Fibroblast of skin of right biceps (primary cell): ENCODE data around the gene ATP8A2.

Experiments
- DNase-seq: peaks from one replicate; pipeline ENCODE4 v3.0.0-alpha.2; 2013

The ATP8A2 gene

DNA sequence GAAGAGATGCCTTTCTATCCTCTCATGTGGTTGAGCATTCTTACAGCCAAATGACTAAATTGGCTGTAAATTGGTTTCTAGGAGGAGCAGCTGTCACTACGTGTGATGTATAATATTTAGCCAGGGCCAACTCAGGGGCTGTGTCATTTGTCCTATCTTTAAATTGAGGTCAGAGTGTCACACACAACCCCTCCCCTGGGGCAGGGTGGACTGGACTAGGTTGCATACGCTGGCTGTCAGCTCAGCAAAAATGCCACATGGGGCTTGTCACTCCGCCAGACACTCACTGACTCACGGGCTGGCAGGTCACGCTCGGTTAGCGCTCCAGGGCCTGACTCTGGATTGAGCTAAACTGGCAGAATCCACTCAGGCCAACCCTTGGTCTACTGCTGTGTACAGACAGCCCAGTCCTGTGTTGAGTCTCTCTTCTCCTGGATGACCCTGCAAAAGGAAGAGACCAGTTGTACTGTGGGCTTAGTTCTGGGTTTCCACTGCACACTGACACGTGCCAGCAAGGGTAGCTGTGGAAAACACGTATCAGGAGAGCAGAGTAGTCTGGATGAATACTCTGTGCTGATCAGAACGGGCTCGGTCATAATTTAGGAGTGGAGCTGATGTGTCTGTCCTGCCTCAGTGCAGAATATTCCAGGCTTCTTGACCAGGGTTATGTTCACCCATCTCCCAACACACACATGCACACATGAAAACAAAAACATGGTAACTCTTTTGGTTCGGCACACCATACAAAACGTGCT is 650.9 kb downstream of the ATP8A2 start:
- DNase-seq, result peak; percentile 77

DNA sequence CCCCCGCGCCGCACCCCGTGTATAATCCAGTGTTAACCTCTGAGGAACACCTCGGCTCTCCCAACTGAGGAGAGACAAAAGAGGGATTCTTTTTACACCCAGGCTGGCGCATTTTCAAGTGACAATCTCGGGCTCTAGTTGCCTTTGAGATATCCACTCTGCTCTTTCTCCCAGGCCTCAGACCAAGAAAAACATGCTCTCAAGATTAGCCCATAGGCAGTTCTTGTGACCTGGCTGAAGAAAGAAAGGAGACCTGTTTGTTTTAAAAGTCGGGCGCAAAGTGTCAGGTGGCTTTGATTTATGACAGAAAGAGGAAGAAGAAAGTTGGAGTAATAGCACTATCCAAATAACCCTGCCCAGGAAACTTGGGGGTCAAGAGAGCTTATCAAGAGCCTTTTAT is 652.8 kb downstream of the ATP8A2 start:
- DNase-seq, result no peak

DNA sequence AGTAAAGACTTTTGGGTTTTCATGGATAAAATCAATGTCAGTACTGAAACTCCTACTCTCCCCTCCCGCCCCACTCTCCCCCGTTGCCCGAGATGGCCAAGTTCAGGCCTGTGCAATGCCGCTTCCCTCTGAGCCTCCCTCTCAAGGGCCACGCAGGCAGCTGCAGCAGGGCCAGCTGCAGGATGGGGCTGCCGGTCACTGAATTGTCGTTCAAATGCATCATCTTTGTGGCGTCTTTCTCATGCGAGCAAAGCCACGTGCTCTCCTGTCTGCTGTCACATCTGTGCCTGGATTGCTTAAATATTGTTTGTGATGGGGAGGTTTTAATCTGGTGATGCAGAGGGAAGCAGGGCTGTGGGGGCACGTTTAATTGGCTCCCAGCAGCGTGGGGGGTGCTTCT is 653.4 kb downstream of the ATP8A2 start:
- DNase-seq, result no peak

DNA sequence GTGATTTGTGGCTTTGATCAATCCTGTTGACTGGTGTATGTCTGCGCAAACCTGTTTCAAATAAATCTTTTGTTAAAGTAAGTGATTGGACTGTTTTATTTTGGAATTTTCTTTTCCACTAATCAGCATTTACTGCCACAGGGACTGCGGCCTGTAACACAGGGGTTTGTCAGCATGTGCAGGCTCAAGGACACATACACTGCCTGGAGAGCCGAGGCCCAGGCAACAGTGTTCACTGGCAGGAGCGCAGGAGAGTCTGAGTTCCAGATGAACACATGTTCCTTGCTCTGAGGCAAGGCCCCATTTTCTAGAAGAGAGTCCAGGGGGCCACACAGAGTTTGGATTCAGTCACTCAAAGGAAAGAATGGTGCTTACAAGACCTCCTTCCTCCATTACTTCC is 654.0 kb downstream of the ATP8A2 start:
- DNase-seq, result no peak

DNA sequence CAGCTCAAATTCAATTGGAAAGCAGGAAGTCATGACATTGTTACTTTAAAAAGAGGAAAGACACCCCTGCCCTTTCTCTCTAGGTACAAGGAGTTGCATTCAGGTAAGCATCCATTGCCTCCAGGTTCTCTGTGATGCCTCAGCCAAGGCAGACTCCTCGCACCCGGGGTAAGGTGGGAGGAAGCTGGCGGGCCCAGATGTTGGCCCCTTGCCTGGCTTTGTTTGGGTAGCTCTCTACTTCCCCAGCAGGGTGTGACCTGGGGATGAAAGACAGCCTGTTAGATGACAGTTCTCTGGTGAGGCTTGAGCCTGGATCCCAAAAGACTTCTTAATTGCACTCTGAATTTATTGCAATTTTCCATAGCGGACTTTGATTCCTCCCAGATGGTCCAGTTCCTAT is 654.4 kb downstream of the ATP8A2 start:
- no peak for DNase-seq

DNA sequence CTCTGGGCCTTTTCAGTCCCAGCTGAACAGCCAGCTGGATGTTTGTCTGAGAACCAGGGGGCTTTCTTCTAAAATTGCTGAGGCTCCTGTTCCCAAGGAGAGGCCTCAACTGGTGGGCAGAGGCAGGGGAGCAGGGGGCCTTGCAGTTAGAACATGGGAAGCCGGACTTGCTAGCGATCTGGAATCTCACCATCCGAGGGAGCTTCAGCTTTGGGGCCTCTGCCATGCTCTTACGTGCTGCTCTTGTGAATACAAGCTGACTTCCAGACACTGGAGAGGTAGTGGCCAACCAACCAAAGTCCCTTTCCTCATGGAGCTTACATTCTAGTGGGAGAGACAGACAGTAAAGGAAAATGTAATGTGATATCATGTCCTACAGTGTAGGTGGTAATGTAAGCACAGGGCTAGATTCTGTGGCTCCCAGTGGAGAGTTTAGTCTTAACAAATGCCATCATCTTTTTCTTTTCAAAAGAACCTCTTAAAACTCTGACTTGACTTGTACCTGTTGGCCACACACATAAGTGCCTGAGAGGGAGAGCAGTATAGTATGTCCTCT is 657.9 kb downstream of the ATP8A2 start:
- no peak for DNase-seq

DNA sequence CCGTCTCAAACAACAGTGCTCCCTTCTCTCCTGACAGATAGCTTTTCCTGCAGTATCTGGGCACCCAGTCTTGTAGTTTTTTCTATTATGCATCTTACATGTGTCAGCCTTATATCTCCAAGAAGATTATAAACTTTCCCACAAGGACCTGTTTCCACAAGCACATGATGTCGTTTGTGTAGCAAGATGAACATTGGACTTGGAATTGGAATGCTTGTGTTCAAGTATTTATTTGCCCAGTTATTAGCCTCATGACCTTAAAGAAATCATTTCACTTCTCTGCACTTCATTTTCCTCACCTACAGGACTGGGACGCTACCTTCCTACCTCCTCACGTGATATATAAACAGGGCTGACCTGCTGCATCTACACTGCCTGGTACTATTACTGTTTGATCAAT is 658.6 kb downstream of the ATP8A2 start:
- DNase-seq, result no peak

DNA sequence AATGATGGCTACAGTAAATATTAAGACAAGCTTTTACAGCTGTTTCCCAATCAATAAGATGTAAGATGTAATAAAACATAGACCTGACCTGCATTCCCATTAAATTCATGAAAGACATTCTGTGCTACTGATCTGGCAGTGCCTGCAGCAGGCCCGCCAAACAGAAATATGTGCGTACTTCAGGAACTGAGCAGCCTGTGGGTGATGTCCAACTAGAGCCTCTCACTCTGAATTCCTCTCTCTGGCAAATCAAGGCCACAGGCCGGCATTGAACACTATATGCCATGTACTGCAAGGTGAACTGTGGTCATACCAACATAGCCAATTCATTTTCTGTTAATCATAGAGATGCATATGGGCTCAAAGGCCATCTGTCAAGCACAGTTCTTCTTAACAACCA is 662.2 kb downstream of the ATP8A2 start:
- DNase-seq, result no peak

DNA sequence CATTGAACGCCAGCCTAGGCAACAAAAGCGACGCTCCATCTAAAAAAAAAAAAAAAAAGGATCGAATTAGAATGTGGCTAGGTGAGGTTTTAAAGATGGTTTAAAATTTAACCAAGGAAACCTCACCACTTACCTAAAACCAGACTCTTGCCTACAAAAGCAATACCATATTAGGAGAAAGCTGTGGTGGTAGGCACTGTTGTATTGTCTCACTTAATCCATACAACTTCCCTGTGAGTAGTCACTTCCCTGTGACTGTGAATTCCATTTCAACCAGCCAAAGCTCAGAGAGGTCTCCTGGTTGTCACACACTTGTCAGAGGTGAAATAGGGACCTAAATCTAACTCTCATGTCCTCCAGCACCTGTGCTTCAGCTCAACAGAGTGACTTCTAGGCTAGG is 664.6 kb downstream of the ATP8A2 start:
- DNase-seq, result no peak

DNA sequence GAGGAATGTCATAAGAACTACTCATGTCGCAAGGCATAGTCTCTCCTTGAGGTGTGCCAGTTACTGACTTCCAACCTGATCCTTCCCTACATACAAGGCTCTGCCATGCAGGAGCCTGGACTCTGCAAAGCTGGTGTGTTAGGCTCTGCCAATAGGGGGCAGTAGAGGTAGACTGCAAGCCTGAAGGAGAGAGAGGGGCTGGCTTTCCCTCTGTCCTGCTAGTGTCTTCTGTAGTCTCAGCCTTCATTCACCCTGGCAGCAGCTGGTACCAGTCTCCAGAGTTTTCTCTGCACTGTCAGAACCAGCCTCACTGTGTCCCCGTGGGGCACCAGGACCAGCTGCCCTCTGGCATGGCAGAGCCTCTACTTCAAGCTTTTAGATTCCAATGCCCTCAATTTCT is 665.5 kb downstream of the ATP8A2 start:
- DNase-seq, result no peak

DNA sequence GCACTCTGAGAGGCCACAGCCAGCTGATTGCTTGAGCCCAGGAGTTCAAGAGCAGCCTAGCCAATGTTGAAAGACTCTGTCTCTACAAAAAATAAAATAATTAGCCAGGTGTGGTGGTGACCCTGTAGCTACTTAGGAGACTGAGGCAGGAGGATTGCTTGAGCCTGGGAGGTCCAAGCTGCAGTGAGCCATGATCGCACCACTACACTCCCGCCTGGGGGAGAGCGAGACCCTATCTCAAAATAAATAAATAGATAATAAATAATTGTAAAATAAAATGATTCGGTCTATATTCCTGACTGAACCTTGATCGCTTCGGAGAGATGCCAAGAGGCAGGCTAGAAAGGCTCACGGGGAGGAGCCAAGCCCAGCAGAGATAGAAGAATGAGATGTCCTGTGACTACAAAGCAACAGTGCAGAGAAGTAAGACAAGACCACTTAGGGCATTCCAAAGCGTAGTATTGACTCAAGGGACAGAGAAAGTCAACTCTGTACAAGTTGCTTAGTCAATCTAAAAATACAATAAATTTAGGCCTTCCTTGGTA is 667.2 kb downstream of the ATP8A2 start:
- no peak for DNase-seq

DNA sequence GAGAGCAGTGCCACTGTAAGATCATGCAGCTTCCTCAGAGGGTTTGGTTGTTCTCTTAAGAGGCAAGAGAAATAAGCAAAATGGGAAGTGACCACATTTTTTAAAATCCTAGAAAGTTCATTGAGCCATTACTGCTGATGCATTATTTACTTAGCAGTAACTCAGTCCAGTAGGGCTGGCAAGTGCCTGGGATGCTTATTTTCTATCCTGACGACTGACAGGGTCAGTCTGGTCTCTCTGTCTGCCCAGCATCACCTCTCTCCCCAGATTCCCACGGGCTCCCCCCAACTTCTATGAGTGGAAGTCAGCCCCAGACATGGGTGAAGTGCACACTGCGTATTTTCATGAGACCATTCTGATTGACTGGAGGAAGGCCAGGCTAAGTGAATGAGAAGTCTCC is 669.7 kb downstream of the ATP8A2 start:
- DNase-seq, result no peak

DNA sequence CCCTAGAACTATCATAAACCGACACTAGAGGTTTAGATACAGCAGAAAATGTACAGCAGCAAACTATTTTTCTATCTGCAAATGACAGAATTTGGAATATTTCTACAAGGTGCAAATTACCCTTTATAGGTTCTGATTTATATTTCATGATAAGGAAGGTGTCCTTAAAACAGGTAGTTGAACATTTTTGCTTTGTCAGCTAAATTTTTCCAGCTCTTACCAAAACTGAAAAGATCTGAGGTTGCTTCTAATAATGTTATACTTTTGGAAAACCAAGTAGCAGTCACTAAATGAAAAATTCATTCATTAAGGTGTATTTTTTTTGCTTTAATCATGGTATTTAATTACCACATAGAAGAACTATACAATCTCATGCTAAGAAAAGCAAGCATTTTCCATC is 671.0 kb downstream of the ATP8A2 start:
- no peak for DNase-seq

DNA sequence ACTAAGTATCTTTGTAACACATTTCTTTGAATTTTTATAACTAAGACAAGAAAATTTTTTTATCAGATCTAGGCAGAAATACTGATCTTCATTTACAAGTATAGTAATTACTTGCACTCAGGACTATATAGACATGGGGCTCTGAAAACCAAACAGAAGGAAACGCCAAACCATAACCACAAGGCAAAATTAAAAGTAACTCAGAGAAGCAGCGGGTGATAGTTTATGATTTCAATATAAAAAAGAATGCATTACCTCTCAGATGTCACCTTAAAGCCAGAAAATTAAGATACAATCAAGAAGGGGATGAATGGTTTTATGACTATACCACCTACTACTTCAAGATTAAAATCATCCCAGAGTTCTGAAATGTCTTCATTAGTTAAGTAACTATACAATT is 673.4 kb downstream of the ATP8A2 start:
- DNase-seq, result no peak

DNA sequence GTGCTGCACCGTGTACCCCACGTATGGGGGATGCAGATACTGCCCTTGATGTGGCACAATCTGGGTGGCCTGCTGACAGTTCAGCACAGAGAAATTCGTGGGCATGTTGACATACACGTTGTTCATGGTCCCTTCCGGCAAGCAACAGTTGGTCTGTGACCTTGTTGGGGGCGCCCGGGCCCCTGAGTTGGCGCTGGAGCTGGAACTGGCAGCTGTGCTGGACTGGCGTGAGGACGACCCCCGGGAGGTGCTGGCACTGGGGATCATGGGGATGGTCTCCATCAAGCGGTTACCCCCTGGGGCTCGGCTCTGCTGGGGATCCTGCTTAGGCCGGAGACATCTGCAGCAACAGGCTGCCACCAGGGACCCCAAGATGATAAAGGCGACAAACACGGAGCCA is 674.9 kb downstream of the ATP8A2 start:
- DNase-seq, result no peak

DNA sequence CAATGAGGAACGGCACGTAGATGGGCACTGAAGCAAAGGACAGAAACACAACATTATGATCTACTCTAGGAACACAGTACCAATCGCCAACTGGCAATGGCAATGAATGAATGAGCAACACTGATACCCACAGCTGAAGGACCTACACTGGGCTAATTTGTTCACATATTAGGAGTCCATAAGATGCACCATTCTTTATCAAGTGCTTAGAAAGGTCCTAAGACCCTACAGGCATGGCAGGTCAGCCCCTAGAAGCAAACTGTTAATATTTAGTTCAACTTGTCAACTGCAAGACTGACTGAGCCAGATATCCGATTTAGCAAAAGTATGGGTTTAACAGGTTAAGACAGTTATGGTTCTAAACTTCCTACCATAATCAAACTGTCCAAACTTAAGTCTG is 675.3 kb downstream of the ATP8A2 start:
- DNase-seq, result no peak

DNA sequence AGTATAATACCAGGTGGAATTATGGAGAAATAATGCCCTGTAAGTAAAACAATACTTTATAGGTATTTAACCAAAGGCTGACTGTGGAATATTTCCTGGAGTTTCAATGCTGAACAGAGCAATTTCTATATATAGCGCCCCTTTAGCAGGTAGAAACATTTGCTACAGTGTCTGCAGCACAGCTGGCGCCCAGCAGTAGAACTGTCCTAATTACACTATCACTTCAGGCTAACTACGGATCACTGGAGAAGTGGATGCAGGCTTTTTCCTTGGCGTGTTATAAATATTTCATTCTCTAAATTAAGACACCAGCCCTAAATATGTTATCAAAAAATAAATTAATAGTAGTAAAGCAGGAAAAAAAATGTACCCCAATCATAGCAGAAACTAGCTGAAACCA is 677.0 kb downstream of the ATP8A2 start:
- no peak for DNase-seq

DNA sequence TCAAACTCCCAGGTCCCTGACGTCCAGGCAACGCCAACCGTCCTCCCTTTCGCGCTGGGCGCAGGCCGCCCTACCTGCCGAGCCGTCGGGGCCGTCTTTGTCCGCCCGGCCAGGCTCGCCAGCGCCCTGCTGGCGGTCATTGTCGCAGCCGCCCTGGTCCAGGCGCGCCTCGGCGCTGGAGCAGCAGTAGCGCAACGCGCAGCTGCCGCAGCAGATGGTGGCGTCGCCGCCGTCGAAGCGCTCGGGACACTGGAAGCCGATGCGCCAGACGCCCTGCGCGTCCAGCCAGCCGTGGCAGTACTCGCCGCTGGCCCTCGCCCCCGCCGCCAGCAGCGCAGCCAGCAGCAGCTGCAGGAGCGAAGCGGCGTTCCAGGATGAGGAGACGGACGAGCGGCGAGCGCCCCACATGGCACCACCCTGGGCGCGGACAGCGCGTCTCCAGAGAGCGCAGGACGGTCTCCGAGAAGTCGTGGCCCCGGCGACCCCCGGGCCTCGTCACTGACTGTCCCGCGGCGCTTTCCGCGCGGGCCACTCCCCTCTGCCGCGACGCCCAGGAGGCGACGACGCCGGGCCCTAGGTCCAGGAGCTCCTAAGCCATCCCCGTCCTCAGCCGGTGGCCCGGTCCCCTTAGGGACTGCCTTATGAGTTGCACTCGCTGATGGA is 678.9 kb downstream of the ATP8A2 start:
- DNase-seq, result peak; percentile 5

DNA sequence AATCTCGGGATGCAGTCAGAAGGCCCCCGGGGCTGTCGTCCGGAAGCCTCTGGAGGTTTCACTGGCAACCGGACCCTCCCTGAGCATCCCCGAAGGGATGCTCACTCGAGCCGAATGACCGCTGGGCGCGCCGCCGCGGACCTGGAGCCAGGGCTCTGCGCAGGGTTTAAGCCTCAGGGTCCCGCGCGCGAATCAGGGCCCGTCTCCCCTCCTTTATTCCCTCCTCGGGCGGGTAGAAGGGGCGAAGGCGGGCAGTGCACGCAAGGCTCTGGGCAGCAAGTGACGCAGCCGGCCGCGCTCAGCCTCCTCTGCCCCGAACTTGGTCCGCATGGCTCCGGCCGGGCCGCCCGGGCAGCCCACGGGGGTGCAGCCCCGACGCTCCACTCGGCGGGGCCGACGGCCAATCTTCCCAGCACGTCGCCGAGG is 679.5 kb downstream of the ATP8A2 start:
- DNase-seq, result no peak

DNA sequence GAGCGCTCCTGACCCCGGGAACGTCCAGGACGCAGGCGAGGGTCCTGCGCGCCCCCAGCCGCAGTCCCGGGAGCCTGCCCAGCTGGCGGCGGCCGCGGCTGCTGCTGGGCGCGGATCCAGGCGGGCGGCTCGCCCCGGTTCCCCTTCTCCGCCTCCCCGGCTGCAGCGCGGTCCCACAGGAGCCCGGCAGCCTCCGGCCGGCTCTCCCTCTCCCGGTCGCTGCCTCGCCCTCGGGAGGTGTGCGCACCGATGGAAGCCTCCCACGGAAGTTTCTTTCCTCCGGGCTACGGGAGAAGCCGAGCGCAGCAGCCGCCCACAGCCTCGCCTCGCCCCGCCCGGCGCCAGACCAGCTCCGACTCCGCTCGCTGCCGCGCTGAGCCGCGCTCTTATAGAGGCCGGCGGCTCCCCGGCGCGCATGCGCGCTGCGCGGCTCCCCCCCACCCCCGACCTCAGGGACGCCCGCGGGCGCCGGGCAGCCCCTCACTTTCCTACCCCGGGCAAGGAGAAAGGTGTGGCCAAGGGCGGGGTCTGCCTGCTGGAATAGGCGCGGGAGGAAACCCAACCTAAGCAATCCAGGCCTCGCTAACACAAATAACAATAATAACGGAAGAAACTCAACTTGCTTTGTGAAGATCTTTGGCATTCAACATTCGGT is 680.0 kb downstream of the ATP8A2 start, which contains the start of gene SHISA2:
SHISA2 (minus strand) TSS at position 360 of the 655 bp plus-strand sequence. CDS start 1,041 bp downstream, outside the sequence.
- peak; percentile 63 for DNase-seq

DNA sequence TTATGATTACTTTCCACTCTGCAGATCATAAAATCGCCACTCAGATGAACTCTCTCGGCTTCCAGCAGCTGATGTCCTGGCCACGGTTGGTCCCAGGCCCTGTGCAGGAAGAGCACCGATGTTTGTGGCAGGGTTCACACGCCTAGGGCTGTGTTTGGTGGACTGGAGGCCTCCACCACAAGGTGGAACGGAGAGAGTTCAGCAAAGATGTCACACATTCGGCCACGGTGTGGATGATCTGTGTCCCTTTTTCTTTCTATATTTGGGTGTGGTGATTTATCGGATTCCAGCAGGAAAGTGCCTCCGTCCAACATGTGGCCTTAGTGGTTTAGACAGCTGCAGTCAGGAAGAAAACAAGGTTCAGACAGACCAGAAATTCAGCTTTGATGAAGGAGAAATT is 680.6 kb downstream of the ATP8A2 start:
- DNase-seq, result no peak

DNA sequence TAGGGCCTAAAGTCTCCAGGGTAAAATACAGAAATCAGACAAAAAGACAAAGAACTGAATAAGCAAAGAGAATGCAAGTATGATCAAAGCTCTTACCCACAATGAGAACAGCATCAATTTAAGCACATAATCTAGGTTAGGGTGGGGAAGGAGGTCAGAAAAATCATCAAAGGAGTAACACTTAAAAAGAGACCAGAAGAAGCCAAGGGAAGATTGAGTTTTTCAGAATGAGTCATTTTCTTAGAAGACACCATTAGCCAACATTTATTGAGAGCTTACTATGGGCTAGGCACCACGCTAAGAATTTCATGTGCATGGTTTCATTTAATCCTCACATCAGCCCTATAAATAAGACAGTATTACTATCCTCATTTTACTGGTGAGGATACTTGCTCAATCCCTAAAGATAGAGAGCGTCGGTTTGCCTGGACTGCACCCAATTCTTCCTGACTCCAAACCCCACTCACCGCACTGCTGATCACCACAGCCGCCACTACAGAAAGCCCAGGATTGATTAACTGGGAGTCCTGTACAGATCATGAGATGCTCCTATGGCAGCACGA is 681.7 kb downstream of the ATP8A2 start:
- DNase-seq, result no peak

DNA sequence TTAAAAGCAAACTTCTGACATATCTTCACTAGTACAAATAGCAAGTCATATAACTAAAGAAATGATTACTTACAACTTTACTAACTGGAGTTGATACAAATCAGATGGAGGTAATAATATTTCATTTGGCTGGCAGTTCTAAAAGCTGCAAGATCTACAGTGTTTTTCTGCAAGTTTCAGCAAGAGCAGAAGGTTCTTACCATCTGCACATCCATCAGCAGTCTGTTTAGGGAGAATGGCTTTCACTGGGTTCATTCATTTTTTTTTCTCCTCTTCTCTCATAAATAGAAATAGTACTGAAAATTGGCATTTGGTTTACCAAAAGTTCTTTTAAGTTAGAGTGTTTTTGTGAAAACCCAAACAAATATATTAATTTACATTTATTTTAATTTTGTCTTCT is 683.1 kb downstream of the ATP8A2 start:
- no peak for DNase-seq
